ENCODE data around the gene SCARB1.

SCARB1 gene

GRCh38 chr12:124754949-124755800 lies 108.5 kb downstream of the SCARB1 start:
- TF ChIP-seq ZBTB7A (IDR thresholded peaks at IDR 0.05; ENCODE audit: low read depth) = no peak
- TF ChIP-seq TCF12 (IDR thresholded peaks at IDR 0.05; ENCODE audit: low read depth) = no peak
- TF ChIP-seq USF1 (IDR thresholded peaks at IDR 0.05) = no peak
- no peak for TF ChIP-seq CEBPB (IDR thresholded peaks at IDR 0.05)
- no peak for TF ChIP-seq YY1 (IDR thresholded peaks at IDR 0.05; ENCODE audit: low read depth)

GRCh38 chr12:124754491-124754890 lies 109.2 kb downstream of the SCARB1 start:
- no peak for TF ChIP-seq REST (IDR thresholded peaks at IDR 0.05; ENCODE audit: low read depth)
- no peak for TF ChIP-seq FOXM1 (IDR thresholded peaks at IDR 0.05; ENCODE audit: borderline replicate concordance, low read depth)
- TF ChIP-seq CREB1 (IDR thresholded peaks at IDR 0.05; ENCODE audit: low read depth) = no peak
- TF ChIP-seq TEAD4 (IDR thresholded peaks at IDR 0.05) = no peak
- no peak for TF ChIP-seq RAD21 (IDR thresholded peaks at IDR 0.05; ENCODE audit: low read depth)
- no peak for TF ChIP-seq EGR1 (IDR thresholded peaks at IDR 0.05)
- TF ChIP-seq NFIC (IDR thresholded peaks at IDR 0.05) = no peak
- no peak for TF ChIP-seq TAF1 (IDR thresholded peaks at IDR 0.05; ENCODE audit: low read depth)
- TF ChIP-seq EP300 (IDR thresholded peaks at IDR 0.05; ENCODE audit: borderline replicate concordance) = no peak
- TF ChIP-seq MAX (IDR thresholded peaks at IDR 0.05) = no peak
- TF ChIP-seq TCF12 (IDR thresholded peaks at IDR 0.05; ENCODE audit: low read depth) = no peak
- no peak for TF ChIP-seq ZBTB7A (IDR thresholded peaks at IDR 0.05; ENCODE audit: low read depth)
- no peak for TF ChIP-seq USF1 (IDR thresholded peaks at IDR 0.05)
- TF ChIP-seq YY1 (IDR thresholded peaks at IDR 0.05; ENCODE audit: low read depth) = no peak
- TF ChIP-seq CEBPB (IDR thresholded peaks at IDR 0.05) = no peak

GRCh38 chr12:124753993-124754392 lies 109.7 kb downstream of the SCARB1 start:
- TF ChIP-seq USF1 (IDR thresholded peaks at IDR 0.05) = no peak
- no peak for TF ChIP-seq TAF1 (IDR thresholded peaks at IDR 0.05; ENCODE audit: low read depth)
- TF ChIP-seq RAD21 (IDR thresholded peaks at IDR 0.05; ENCODE audit: low read depth) = no peak
- TF ChIP-seq NFIC (IDR thresholded peaks at IDR 0.05) = no peak
- no peak for TF ChIP-seq CREB1 (IDR thresholded peaks at IDR 0.05; ENCODE audit: low read depth)
- no peak for TF ChIP-seq YY1 (IDR thresholded peaks at IDR 0.05; ENCODE audit: low read depth)
- no peak for TF ChIP-seq EGR1 (IDR thresholded peaks at IDR 0.05)
- no peak for TF ChIP-seq CEBPB (IDR thresholded peaks at IDR 0.05)
- TF ChIP-seq REST (IDR thresholded peaks at IDR 0.05; ENCODE audit: low read depth) = no peak

- TF ChIP-seq FOXM1 (IDR thresholded peaks at IDR 0.05; ENCODE audit: borderline replicate concordance, low read depth) (no peak), NFIC (IDR thresholded peaks at IDR 0.05) (0 out of 2 replicates have a peak, but pooled peaks have one; percentile 28), EP300 (IDR thresholded peaks at IDR 0.05; ENCODE audit: borderline replicate concordance) (0 out of 2 replicates have a peak, but pooled peaks have one; percentile 23)
These were observed 110.5 kb downstream of the SCARB1 start for GRCh38 chr12:124753228-124753591.

- TF ChIP-seq EP300 (IDR thresholded peaks at IDR 0.05; ENCODE audit: borderline replicate concordance) = no peak
- no peak for TF ChIP-seq YY1 (IDR thresholded peaks at IDR 0.05; ENCODE audit: low read depth)
- TF ChIP-seq TCF12 (IDR thresholded peaks at IDR 0.05; ENCODE audit: low read depth) = no peak
- no peak for TF ChIP-seq CEBPB (IDR thresholded peaks at IDR 0.05)
- TF ChIP-seq FOXM1 (IDR thresholded peaks at IDR 0.05; ENCODE audit: borderline replicate concordance, low read depth) = no peak
- TF ChIP-seq EGR1 (IDR thresholded peaks at IDR 0.05) = no peak
- no peak for TF ChIP-seq REST (IDR thresholded peaks at IDR 0.05; ENCODE audit: low read depth)
- no peak for TF ChIP-seq TAF1 (IDR thresholded peaks at IDR 0.05; ENCODE audit: low read depth)
- no peak for TF ChIP-seq TEAD4 (IDR thresholded peaks at IDR 0.05)
- TF ChIP-seq ZBTB7A (IDR thresholded peaks at IDR 0.05; ENCODE audit: low read depth) = no peak
- no peak for TF ChIP-seq NFIC (IDR thresholded peaks at IDR 0.05)
- TF ChIP-seq MAX (IDR thresholded peaks at IDR 0.05) = no peak
- TF ChIP-seq RAD21 (IDR thresholded peaks at IDR 0.05; ENCODE audit: low read depth) = no peak
- TF ChIP-seq USF1 (IDR thresholded peaks at IDR 0.05) = no peak
- TF ChIP-seq CREB1 (IDR thresholded peaks at IDR 0.05; ENCODE audit: low read depth) = no peak
These were observed 111.0 kb downstream of the SCARB1 start for GRCh38 chr12:124752437-124753227.

Measured in Ishikawa (cell line).